GM19025 (cell line): ENCODE results near the gene LRPPRC.
"Not testable (repeated sequence)": the region's sequence is repeated elsewhere in the genome, so short reads cannot be mapped to it uniquely, and the experiment has no call there.

Experiments
- ATAC-seq: cut with Tn5 transposase; IDR thresholded peaks from one replicate; pipeline ENCODE4 v1.9.1; 2021; ENCODE audit warnings: mild to moderate bottlenecking, low read depth, moderate library complexity; ENCODE audit not compliant: unreplicated experiment

Gene LRPPRC

GRCh38 chr2:43925431-43925830 lies 70.4 kb downstream of the LRPPRC start:
- no peak for ATAC-seq

DNA sequence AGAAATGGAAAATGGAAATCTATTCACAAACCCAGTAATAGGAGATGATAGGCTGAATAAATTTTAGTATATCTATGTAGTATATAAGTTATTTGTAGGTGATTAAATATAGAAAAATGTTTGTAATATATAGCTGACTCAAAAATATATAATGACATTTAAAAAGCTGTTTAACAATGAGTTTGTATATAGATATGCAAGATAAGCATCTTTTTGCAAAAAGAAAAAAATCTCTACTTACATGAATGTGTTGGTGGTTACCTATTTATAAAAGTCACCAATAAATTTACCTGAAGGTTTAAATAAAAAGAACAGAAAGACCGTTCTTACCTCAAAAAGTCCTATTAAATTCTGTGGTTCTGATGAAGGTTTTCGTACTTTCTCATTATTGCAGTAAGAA lies 71.3 kb downstream of the LRPPRC start:
- no peak for ATAC-seq

DNA sequence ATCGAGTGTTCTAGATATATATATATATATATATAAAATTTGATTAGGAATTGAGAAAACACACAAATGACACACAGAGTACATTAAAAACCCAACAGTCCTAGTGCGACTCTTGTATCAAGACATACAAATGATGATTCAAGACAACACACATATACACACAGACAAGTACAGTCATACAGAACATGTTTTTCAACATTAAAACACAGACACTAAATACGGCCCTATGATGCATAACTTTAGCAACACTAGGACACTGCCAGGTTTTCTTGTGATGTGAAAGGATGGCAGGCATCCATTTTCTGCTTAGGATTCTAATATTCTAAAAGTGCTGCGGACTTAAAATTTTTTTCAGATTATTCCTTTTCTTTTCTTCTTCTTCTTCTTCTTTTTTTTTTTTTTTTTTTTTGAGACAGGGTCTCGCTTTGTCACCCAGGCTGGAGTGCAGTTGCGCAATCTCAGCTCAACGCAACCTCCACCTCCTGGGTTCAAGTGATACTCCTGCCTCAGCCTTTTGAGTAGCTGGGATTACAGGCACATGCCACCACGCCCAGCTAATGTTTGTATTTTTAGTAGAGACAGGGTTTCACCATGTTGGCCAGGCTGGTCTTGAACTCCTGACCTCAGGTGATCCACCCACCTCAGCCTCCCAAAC lies 84.5 kb downstream of the LRPPRC start:
- not testable (repeated sequence) for ATAC-seq

GRCh38 chr2:43906448-43907109 lies 89.2 kb downstream of the LRPPRC start:
- no peak for ATAC-seq

DNA sequence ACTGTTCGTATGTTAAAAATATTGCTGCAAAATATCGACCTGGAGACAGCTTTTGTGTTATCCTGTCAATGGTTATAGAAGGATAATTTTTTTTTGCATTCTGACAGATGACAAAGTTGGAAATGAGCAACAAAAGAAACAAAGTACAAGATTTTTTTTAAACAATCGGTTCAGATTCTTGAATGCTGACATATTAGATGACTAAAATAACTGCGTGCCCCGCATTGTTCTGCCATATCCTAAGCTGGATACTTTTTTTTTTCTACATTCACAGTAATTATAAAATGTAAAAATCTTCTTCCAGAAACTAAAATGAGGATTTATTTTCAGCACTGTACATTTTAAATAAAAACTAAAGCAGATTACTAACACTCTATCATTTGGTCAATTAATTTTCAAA lies 89.9 kb downstream of the LRPPRC start:
- no peak for ATAC-seq

- no peak for ATAC-seq
Observed at GRCh38 chr2:43905371-43905803, 90.4 kb downstream of the LRPPRC start.

GRCh38 chr2:43899589-43899988 lies 96.2 kb downstream of the LRPPRC start:
- no peak for ATAC-seq

DNA sequence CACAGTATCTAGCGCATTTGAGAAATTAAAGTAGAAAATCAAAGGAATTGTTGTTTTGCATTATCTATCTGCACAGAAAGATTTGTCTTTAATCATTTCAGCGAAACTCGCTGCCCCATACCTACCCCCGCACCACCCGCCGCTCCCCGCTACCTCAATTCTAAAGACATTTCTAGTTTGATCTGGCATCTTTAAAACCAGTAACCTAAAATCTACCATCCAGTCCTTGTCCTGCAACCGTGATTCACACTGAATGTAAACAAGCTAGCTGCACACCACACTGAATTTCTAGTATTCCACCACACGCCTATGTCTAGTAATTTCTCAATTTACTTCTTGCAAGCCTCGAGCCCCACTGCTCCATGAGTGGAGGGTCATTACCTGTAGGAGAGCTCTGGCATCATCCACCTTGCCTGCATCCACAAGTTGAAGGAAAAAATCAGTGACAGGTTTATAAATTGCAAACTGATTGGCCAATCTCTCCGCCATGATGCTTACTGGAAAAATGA lies 96.9 kb downstream of the LRPPRC start:
- no peak for ATAC-seq

DNA sequence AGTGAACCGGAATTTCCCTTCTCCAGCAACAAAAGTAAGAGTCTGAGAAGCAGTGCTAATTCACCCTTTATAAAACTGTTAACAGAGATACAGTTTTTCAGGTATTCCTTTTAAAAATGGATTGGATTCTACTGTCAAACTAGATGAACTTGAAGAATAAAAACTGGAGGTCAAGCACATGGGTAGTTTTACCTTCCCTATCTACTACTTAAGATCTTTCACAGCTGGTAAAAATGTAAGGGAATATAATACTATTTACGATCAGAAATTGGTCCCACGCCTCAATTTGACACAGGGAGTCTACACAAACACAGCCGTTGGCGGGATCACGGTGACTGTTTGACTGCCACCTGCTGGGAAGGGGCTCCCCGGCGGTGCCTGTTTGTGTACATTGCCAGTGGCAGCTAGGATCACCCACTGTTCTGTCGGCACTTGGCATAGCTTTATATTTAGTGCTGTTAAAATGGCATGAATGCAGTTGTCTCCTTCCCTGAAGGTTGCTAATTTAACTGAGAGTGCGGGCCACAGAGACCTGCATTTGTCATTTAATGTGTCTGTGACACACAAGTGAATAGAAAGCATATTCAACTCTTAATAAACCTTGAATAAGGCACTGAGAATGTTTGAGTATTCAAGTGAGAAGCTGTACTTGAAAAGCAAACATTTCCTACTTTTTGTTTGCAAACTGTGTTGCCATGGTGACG lies 97.5 kb downstream of the LRPPRC start:
- no peak for ATAC-seq

DNA sequence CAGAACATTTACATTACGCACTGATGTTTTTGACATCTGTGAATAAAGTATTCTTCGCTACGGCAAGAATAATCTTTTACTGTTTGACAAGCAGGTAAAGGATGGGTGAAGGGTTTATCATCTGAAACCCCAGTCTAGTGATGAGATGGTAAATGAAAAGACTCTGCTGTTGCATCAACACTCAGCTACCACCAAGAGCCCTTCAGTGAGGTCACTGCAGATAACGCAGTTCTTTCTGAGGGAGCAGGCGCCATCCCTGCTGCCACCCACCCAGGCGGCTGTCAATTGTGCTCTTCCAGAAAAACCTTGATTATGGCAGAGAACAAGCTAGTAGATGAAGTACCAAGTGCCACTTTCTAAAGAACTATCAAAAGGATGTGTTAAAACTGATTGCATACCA lies 98.3 kb downstream of the LRPPRC start:
- no peak for ATAC-seq

DNA sequence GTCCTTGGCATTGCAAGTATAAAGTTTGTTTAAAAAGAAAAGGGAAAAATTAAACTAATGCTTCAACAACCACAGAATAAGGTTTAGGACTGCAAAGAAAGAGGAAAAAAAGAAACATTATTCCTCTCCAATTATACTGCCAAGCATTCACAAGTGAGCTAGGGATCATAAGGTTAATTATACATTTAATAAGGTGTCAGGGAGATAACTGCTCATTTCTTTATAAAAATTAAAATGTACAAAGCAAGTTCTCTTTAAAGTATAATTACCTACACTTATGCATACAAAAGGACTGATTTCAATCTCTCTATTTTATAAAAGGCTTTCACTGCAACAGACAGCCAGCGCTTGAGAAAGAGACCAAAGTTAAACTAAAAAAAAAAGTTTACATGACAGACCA lies 98.9 kb downstream of the LRPPRC start:
- ATAC-seq: no peak

GRCh38 chr2:43894743-43895142 lies 101.0 kb downstream of the LRPPRC start:
- ATAC-seq: no peak

- no peak for ATAC-seq
Observed at GRCh38 chr2:43890855-43891254, 104.9 kb downstream of the LRPPRC start.

GRCh38 chr2:43889416-43889815 lies 106.4 kb downstream of the LRPPRC start:
- ATAC-seq: no peak

DNA sequence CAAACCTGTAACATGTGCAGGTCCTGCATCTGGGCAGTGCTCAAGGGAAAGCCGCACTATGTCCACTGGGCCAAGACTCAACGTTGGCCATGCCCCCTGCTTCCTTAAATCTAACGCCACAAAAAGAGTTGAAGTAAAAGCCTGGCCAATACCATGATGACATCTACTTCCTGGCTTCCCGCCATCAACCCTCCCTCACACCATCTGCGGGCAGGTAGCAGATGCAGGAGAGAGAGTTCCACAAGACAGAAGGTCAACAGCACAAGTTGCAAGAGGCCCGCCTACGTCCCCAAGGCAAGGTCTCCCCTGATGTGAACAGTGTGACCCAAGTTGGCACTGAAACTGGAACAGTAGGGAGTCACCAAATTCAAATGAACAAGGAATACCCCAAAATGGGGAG lies 108.6 kb downstream of the LRPPRC start:
- no peak for ATAC-seq

- ATAC-seq: no peak
Observed at GRCh38 chr2:43885132-43885632, 110.6 kb downstream of the LRPPRC start.

- ATAC-seq: no peak
Observed at GRCh38 chr2:43884689-43885088, 111.1 kb downstream of the LRPPRC start.

DNA sequence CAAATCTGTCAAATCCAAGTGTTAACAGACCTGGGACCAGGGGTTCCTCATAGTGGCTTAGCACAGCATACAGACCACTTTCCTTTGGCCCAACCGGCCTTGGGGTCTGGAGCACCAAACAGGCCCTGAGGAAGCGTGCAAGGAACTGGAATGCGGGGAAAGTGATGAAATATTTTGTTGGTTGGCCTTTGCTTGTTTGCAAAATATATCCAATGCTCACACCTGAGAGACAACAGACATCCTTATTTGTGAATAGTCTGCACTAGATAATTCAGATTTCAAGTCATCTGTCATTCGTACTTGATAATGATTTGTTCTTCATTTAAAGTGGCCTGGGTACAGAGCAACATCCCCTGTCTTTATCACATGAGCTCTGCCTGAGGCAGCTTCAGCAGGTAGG lies 113.5 kb downstream of the LRPPRC start:
- no peak for ATAC-seq

GRCh38 chr2:43880952-43881351 lies 114.8 kb downstream of the LRPPRC start:
- no peak for ATAC-seq

- no peak for ATAC-seq
Observed at GRCh38 chr2:43880471-43880870, 115.3 kb downstream of the LRPPRC start.

DNA sequence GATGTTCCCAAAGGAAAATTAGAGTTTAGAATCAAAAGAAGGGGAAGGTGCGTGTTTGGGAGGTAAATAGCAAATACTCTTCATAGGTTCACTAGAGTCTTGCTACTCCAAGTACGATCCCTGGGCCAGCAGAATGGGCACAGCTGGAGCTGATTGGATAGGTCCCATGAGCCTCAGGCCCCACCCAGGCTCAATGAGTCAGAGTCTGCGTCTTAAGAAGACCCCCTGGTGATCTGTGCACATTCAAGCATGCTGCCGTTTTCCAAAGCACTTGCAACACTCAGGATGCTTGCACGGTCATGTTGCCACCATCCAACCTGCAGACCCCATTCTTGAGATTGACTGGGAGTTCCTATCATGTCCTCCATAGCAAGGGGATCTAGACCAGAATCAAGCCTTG lies 116.5 kb downstream of the LRPPRC start:
- no peak for ATAC-seq
